ENCODE data around the gene LMO4.

GRCh38 chr1:87329526-87330056 lies 911 bp downstream of the LMO4 start:
- TF ChIP-seq POLR2A (IDR thresholded peaks at IDR 0.05) (no peak), CTCF (IDR thresholded peaks at IDR 0.05) (no peak), POLR2AphosphoS5 (IDR thresholded peaks at IDR 0.05; ENCODE audit: insufficient read depth in 1 of 2, low read depth in 1 of 2) (no peak)

All from vagina (tissue), 2 donors.